SU-DHL-6 (cell line): ENCODE data around the gene ANKRD44.

ENCODE experiments used
- EZH2phosphoT487 ChIP-seq: fragments of 200-600 bp; sonication (generic), shearing (Covaris generic); conservative IDR thresholded peaks from 2 replicates; pipeline ENCODE4 v1.6.1; 2018; ENCODE audit warnings: mild to moderate bottlenecking, antibody characterized with exemption, low read length, moderate library complexity, mixed read lengths
- TF ChIP-seq, protein P1 (sequence below): fragments of 200-600 bp; sonication (generic); IDR thresholded peaks from one replicate; pipeline ENCODE4 v1.5.1; 2017; ENCODE audit warnings: antibody characterized with exemption, mild to moderate bottlenecking, low read length, moderate library complexity; ENCODE audit not compliant: insufficient read depth, poor library complexity, severe bottlenecking

DNA sequence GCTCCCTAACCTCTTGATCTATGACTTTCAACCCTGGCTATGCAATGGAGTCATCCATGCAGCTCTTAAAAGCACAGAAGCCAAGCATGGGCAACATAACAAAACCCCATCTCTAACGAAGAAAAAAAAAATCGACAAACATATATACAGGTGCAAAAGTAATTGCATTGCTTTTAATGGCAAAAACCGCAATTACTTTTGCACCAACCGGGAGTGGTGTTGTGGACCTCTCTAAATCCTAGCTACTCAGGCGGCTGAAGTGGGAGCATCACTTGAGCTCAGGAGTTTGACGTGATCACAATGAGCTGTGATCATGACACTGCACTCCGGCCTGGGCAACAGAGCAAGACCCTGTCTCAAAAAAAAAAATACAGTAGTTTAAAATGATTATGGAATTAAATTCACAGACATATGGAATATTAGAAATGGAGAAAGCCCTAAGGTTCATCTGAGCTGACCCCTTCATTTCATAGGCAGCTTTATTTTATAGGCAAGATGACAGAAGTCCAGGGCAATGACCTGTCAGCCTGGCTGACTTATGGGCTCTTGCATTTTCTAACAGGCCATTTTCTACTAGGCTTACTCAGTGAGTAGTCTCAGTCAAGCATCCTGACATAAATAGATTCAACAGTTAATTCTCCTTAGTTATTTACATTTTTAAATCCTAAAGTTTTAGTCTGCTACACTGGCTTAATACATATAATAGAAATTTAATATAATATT is 183.8 kb downstream of the ANKRD44 start:
- TF ChIP-seq, protein P1, sequence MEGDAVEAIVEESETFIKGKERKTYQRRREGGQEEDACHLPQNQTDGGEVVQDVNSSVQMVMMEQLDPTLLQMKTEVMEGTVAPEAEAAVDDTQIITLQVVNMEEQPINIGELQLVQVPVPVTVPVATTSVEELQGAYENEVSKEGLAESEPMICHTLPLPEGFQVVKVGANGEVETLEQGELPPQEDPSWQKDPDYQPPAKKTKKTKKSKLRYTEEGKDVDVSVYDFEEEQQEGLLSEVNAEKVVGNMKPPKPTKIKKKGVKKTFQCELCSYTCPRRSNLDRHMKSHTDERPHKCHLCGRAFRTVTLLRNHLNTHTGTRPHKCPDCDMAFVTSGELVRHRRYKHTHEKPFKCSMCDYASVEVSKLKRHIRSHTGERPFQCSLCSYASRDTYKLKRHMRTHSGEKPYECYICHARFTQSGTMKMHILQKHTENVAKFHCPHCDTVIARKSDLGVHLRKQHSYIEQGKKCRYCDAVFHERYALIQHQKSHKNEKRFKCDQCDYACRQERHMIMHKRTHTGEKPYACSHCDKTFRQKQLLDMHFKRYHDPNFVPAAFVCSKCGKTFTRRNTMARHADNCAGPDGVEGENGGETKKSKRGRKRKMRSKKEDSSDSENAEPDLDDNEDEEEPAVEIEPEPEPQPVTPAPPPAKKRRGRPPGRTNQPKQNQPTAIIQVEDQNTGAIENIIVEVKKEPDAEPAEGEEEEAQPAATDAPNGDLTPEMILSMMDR = no peak
- no peak for TF ChIP-seq EZH2phosphoT487
